Liver (tissue), 9 donors: ENCODE measurements around the gene OTOGL. TPM values are rescaled to one million over a fixed set of nuclear protein-coding genes. Genes with fewer than 3 reads are reported as not detected.

Experiments
- DNase-seq: peaks from one replicate; pipeline ENCODE4 v3.0.0-alpha.2; 2017; ENCODE audit warnings: low spot score
- H3K27ac ChIP-seq, 2 donors: one replicate each; pipeline ENCODE4 v1.7.0; 2013; ENCODE audit warnings: inconsistent platforms in 2 of 2, low read length in 2 of 2, control low read depth in 1 of 2, low read depth in 1 of 2, mild to moderate bottlenecking in 1 of 2
- H3K27me3 ChIP-seq, 4 donors: one replicate each; pipeline versions ENCODE4 v1.6.1 to v1.7.0; 2013; ENCODE audit warnings: low read length in 3 of 4, inconsistent platforms in 1 of 4, mild to moderate bottlenecking in 1 of 4, moderate library complexity in 1 of 4; ENCODE audit not compliant: control insufficient read depth in 4 of 4, insufficient read depth in 4 of 4
- H3K36me3 ChIP-seq, 4 donors: one replicate each; pipeline versions ENCODE4 v1.6.1 to v1.7.0; 2013; ENCODE audit warnings: low read length in 3 of 4, mild to moderate bottlenecking in 3 of 4, low read depth in 1 of 4, moderate library complexity in 1 of 4; ENCODE audit not compliant: control insufficient read depth in 4 of 4, insufficient read depth in 3 of 4
- H3K4me1 ChIP-seq, 4 donors: one replicate each; pipeline versions ENCODE4 v1.6.1 to v1.7.0; 2013; ENCODE audit warnings: low read length in 3 of 4, mild to moderate bottlenecking in 3 of 4, moderate library complexity in 1 of 4; ENCODE audit not compliant: control insufficient read depth in 4 of 4, insufficient read depth in 4 of 4
- H3K4me3 ChIP-seq, 3 donors: one replicate each; pipeline versions ENCODE4 v1.6.1 to v1.7.0; 2013; ENCODE audit warnings: low read length in 3 of 3, control low read depth in 1 of 3, low read depth in 1 of 3, mild to moderate bottlenecking in 1 of 3
- H3K9ac ChIP-seq, 2 donors: one replicate each; pipeline ENCODE4 v1.7.0; 2013; ENCODE audit warnings: low read length in 2 of 2, mild to moderate bottlenecking in 2 of 2, moderate library complexity in 2 of 2, control low read depth in 1 of 2, low read depth in 1 of 2
- H3K9me3 ChIP-seq, 4 donors: one replicate each; pipeline versions ENCODE4 v1.6.1 to v1.7.0; 2013; ENCODE audit warnings: low read length in 3 of 4; ENCODE audit not compliant: control insufficient read depth in 4 of 4
- EGR1 ChIP-seq, 2 donors: IDR thresholded peaks; 2 replicates each; pipeline ENCODE4 v1.6.1; 2016 to 2018; ENCODE audit warnings: antibody characterized with exemption in 2 of 2, low read depth in 2 of 2
- FOXA1 ChIP-seq: IDR thresholded peaks from 2 replicates; pipeline ENCODE4 v1.6.1; 2016; ENCODE audit warnings: antibody characterized with exemption
- FOXA2 ChIP-seq: IDR thresholded peaks from 2 replicates; pipeline ENCODE4 v1.6.1; 2016; ENCODE audit warnings: antibody characterized with exemption
- HNF4A ChIP-seq, 2 donors: conservative IDR thresholded peaks; 2 replicates each; pipeline ENCODE4 v1.6.1; 2016; ENCODE audit warnings: antibody characterized with exemption in 2 of 2, mild to moderate bottlenecking in 2 of 2
- HNF4G ChIP-seq: IDR thresholded peaks from 2 replicates; pipeline ENCODE4 v1.6.1; 2016; ENCODE audit warnings: antibody characterized with exemption
- JUND ChIP-seq, 2 donors: IDR thresholded peaks; 2 replicates each; pipeline ENCODE4 v1.6.1; 2016; ENCODE audit warnings: antibody characterized with exemption in 2 of 2
- MAX ChIP-seq: IDR thresholded peaks from 2 replicates; pipeline ENCODE4 v1.6.1; 2016; ENCODE audit warnings: antibody characterized with exemption
- NR2F2 ChIP-seq: IDR thresholded peaks from 2 replicates; pipeline ENCODE4 v1.6.1; 2016; ENCODE audit warnings: antibody characterized with exemption
- RXRA ChIP-seq, 2 donors: IDR thresholded peaks; 2 replicates each; pipeline ENCODE4 v1.6.1; 2017 to 2018; ENCODE audit warnings: antibody characterized with exemption in 2 of 2, mild to moderate bottlenecking in 1 of 2
- SP1 ChIP-seq: IDR thresholded peaks from 2 replicates; pipeline ENCODE4 v1.6.1; 2018; ENCODE audit warnings: antibody characterized with exemption, mild to moderate bottlenecking
- TAF1 ChIP-seq: conservative IDR thresholded peaks from 2 replicates; pipeline ENCODE4 v1.6.1; 2016; ENCODE audit warnings: antibody characterized with exemption, mild to moderate bottlenecking
- YY1 ChIP-seq: IDR thresholded peaks from 2 replicates; pipeline ENCODE4 v1.6.1; 2016; ENCODE audit warnings: antibody characterized with exemption, mild to moderate bottlenecking
- ZBTB33 ChIP-seq: IDR thresholded peaks from 2 replicates; pipeline ENCODE4 v1.6.1; 2016; ENCODE audit warnings: antibody characterized with exemption
- WGBS: extraction: QIAGEN DNeasy Blood & Tissue Kit; methylation state at CpG from one replicate; pipeline ENCODE4 v1.1.7; 2013; 5-methylcytosine and 5-hydroxymethylcytosine counted together
- polyA plus RNA-seq, 2 donors: library from polyadenylated mRNA; stranded (reverse) in 1 of 2; unstranded in 1 of 2; fragments of 200-250 nt in 1 of 2; fragments of >200 nt in 1 of 2; fragmentation: Nextera tagmentation in 1 of 2; extraction: Ambion mirVana in 1 of 2; gene quantifications; one replicate each; pipeline versions ENCODE4 v1.2.1 to v1.2.3, GENCODE V29; 2013 to 2015
- total RNA-seq, 2 donors: library from RNA; depleted of rRNA; stranded (reverse); fragments of >200 nt; gene quantifications; one replicate each; pipeline ENCODE4 v1.2.3, GENCODE V29; 2014
- TF ChIP-seq, protein P1 (sequence below): IDR thresholded peaks from 2 replicates; pipeline ENCODE4 v1.6.1; 2016; ENCODE audit warnings: antibody characterized with exemption, mild to moderate bottlenecking
- TF ChIP-seq, protein P2 (sequence below): IDR thresholded peaks from 2 replicates; pipeline ENCODE4 v1.6.1; 2016; ENCODE audit warnings: antibody characterized with exemption
- donor health status: healthy.
- donor health status: healthy.
- donor health status: healthy.
- donor health status: healthy.
- donor health status: healthy.

The OTOGL gene
- total and polyA plus RNA-seq, 4 donors = 0.01 to 0.09 (median 0.08) TPM; not detected in 1

GRCh38 chr12:80317307-80317706, 218.0 kb downstream of the OTOGL start:
- peaks cover 0 to 3% (median 0%) of the 10 kb centered on the region in 4 donors for H3K27me3 ChIP-seq
- TF ChIP-seq ZBTB33 = no peak
- H3K27ac ChIP-seq = no peak overlapping the region
- H3K9ac ChIP-seq = no peak overlapping the region
- no peak overlapping the region for H3K4me3 ChIP-seq
- no peaks in the 10 kb centered on the region for H3K36me3 ChIP-seq
- H3K9me3 ChIP-seq = no peaks in the 10 kb centered on the region
- H3K4me1 ChIP-seq = no peaks in the 10 kb centered on the region
- DNase-seq = no peak

GRCh38 chr12:80317899-80318298, 218.6 kb downstream of the OTOGL start:
- H3K27ac ChIP-seq = no peak overlapping the region
- no peaks in the 10 kb centered on the region for H3K36me3 ChIP-seq
- TF ChIP-seq ZBTB33 = no peak
- no peak for TF ChIP-seq SP1
- no peak for TF ChIP-seq RXRA (IDR thresholded peaks at IDR 0.05)
- no peak for TF ChIP-seq NR2F2
- TF ChIP-seq YY1 = no peak
- TF ChIP-seq HNF4A (conservative IDR thresholded peaks at IDR 0.05) = no peak
- no peak for TF ChIP-seq JUND (IDR thresholded peaks at IDR 0.05)
- TF ChIP-seq, protein P1, sequence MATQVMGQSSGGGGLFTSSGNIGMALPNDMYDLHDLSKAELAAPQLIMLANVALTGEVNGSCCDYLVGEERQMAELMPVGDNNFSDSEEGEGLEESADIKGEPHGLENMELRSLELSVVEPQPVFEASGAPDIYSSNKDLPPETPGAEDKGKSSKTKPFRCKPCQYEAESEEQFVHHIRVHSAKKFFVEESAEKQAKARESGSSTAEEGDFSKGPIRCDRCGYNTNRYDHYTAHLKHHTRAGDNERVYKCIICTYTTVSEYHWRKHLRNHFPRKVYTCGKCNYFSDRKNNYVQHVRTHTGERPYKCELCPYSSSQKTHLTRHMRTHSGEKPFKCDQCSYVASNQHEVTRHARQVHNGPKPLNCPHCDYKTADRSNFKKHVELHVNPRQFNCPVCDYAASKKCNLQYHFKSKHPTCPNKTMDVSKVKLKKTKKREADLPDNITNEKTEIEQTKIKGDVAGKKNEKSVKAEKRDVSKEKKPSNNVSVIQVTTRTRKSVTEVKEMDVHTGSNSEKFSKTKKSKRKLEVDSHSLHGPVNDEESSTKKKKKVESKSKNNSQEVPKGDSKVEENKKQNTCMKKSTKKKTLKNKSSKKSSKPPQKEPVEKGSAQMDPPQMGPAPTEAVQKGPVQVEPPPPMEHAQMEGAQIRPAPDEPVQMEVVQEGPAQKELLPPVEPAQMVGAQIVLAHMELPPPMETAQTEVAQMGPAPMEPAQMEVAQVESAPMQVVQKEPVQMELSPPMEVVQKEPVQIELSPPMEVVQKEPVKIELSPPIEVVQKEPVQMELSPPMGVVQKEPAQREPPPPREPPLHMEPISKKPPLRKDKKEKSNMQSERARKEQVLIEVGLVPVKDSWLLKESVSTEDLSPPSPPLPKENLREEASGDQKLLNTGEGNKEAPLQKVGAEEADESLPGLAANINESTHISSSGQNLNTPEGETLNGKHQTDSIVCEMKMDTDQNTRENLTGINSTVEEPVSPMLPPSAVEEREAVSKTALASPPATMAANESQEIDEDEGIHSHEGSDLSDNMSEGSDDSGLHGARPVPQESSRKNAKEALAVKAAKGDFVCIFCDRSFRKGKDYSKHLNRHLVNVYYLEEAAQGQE = no peak
- no peak for TF ChIP-seq TAF1
- TF ChIP-seq EGR1 (IDR thresholded peaks at IDR 0.05; ENCODE audit: low read depth in 2 of 2) = no peak
- TF ChIP-seq FOXA2 = no peak
- TF ChIP-seq MAX = no peak
- TF ChIP-seq, protein P2, sequence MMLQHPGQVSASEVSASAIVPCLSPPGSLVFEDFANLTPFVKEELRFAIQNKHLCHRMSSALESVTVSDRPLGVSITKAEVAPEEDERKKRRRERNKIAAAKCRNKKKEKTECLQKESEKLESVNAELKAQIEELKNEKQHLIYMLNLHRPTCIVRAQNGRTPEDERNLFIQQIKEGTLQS = no peak
- no peak for TF ChIP-seq HNF4G
- TF ChIP-seq FOXA1 = no peak
- WGBS = 2% methylated on average over 1 of the region's 1 CpG
- DNase-seq = no peak
- H3K4me3 ChIP-seq = no peak overlapping the region
- no peak overlapping the region for H3K9ac ChIP-seq
- H3K27me3 ChIP-seq = peaks cover 0 to 3% (median 0%) of the 10 kb centered on the region in 4 donors
- no peaks in the 10 kb centered on the region for H3K9me3 ChIP-seq
- no peaks in the 10 kb centered on the region for H3K4me1 ChIP-seq
